NK-92 treated with Interleukin-12 subunit alpha and Interleukin-12 subunit beta, amount 100 ng/mL, for 24 hours (cell line): Measurements from ENCODE around the gene CDC42SE2.
"Not testable (repeated sequence)": the region's sequence is repeated elsewhere in the genome, so short reads cannot be mapped to it uniquely, and the experiment has no call there.

Experiments used
- DNase-seq: peaks from one replicate; lab custom pipeline; 2025; lab: John Stamatoyannopoulos, UW

CDC42SE2 gene

GRCh38 chr5:131277875-131278740 lies 14.3 kb downstream of the CDC42SE2 start:
- no peak for DNase-seq

- not testable (repeated sequence) for DNase-seq
Observed at GRCh38 chr5:131278741-131279124, 14.9 kb downstream of the CDC42SE2 start.

DNA sequence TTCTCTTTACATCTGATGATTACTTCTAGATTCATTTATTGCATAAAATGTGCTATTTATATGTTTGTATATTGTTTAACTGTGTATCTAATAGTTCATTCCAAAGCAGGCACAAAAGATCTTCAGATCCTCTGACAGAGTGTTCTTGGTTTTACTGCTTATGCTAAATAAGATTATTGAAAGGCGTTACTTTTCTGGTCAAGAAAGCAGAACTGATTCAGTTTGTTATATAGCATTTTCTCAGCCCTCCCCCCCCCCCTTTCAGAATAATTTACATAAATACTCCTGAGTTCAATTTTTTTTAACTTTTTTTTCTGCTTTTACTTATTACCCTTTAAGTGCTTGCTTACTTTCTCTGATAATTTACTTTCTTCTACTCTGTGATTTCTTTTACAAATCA lies 15.4 kb downstream of the CDC42SE2 start:
- DNase-seq: no peak

DNA sequence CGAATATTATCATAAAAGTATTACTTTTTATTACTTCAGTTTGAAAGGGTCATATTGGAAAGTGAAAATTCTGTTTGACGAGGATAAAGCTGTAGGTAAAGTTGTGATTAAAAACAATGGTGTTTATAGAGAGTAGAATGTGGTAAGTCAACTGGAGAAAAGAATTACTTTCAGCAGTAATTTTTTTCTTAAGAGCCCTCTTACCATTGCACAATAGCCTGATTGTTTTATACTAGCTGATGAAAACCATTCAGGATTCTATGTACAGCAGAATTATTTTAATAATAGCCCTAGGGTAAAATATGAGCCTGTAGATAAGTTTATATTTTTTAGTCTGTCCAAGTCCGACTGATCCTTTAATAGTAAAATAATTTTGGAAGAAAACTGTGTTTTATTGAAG lies 16.6 kb downstream of the CDC42SE2 start:
- no peak for DNase-seq

DNA sequence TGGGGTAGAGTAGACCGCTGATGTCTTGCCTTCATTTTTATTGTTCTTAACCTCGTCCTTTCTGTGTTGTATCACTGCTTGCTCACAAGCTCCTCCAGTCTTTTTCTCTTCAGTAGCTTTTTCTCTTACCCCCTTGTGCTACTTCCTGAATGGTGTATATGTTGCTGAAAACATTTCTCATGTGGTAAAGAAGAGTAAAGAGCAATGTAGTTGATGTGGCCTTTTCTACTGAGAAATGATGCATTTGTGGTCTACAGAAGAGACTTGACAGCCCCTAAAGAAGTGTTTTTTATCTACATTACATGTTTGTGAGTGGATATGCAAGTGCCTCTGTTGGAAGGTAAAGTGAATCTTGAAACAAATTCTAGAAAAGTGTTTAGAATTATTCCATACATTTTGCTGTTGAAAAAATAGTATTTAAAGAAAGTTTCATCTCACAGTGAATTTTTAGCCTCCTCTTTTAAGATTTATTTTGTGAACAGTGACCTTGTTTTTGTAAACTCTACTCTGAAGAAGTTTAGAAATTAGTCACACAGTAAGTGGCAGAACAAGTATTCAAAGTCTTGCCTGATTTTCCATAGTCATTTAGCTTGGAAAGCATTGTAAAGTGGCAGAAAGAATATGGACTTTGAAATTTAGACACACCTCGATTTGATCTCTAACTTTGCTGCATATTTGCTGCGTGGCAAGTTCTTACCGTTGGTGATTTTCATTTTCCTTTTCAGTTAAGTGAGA lies 17.4 kb downstream of the CDC42SE2 start:
- DNase-seq: no peak

GRCh38 chr5:131281868-131282234 lies 18.0 kb downstream of the CDC42SE2 start:
- DNase-seq: no peak

- DNase-seq: no peak
Observed at GRCh38 chr5:131282235-131282634, 18.4 kb downstream of the CDC42SE2 start.

DNA sequence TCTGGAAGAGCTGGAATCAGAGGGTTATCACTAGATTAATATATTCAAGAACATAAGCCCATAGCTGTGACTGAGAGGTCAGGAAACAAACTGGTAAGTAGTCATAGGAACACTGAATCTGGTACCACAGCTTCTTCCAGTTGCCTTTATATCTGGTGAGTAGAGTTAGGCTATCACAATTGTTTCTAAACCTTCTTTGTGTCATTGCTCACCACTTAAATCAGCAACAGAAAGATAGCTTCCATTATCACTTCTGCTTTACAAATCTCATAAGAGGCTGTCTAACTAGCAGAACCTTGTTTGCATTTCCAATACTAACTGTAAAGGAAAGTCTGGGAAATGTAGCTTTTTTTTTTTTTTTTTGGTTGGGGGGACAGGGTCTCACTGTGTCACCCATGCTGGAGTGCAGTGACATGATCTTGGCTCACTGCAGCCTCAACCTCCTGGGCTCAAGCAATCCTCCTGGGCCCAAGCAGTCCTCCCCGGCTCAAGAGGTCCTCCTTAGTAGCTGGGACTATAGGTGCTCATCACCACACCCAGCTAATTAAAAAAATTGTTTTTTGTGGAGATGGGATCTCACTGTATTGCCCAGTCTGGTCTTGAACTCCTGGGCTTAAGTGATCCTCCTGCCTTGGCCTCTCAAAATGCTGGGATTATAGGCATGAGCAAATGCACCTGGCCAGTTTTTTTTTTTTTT lies 22.0 kb downstream of the CDC42SE2 start:
- DNase-seq: no peak

DNA sequence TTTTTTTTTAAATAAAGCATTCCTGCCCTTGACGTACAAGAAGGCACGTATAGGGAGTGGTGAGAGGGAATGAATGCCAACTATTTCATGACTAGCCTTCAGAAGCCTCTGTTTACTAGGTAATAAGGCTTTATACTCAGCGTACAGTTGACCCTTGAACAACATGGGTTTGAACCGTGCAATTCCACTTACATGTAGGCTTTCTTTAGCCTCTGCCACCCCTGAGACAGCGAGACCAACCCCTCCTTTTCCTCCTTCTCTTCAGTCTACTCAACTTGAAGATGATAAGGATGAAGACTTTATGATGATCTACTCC lies 22.5 kb downstream of the CDC42SE2 start:
- no peak for DNase-seq

DNA sequence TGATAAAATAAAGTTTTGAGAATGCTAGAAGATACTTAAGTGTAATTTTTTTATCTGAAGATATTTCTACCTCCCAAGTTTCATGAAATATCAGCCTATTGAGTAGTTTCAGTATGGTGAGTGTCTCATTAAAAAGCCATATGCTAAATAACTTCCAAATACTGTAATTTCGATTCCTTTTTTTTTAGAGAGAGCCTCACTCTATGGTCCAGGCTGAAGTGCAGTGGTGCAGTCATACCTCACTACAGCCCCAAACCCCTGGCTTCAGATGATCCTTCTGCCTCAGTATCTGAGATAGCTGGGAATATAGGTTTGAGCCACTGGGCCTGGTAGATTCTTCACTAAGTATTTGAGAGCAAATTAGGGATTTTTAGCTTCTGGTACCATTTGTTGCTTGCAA lies 24.5 kb downstream of the CDC42SE2 start:
- no peak for DNase-seq

- DNase-seq: no peak
Observed at GRCh38 chr5:131289738-131290137, 25.9 kb downstream of the CDC42SE2 start.

- DNase-seq: no peak
Observed at GRCh38 chr5:131296213-131296672, 32.4 kb downstream of the CDC42SE2 start.

DNA sequence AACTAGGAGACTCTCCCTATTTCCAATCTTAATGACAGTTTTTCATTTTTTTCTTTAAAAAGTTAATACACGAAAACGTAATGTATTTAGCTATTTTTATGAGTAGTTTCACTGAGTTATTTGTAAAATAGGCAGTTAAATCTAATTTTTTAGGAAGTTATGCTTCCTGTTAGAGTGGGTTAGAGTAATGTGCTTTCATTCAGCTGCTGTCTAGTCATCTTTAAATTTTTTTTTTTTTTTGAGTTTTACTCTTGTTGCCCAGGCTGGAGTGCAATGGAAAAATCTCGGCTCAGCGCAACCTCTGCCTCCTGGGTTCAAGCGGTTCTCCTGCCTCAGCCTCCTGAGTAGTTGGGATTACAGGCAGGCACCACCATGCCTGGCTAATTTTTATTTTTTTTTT lies 34.0 kb downstream of the CDC42SE2 start:
- no peak for DNase-seq

- DNase-seq: no peak
Observed at GRCh38 chr5:131299465-131299864, 35.6 kb downstream of the CDC42SE2 start.

- DNase-seq: no peak
Observed at GRCh38 chr5:131302506-131302905, 38.7 kb downstream of the CDC42SE2 start.

GRCh38 chr5:131303537-131303936 lies 39.7 kb downstream of the CDC42SE2 start:
- DNase-seq: no peak

DNA sequence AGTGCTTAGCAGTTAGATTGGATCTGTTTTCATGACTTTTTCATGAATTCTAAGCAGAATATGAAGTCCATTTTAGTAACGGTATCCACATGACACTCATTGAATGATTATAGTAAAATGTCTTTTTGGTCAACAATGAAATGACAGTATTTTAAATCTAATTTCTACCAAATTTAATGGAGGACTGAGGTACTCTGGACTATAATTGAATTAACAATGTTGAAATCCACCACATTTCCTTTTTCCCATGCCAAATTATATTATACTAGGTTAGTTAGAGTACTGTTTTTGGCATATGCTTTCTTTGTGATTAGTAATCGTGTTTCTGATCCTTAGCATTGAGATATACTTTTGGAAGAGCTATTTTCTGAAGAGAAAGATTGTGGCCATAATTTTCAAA lies 40.6 kb downstream of the CDC42SE2 start:
- no peak for DNase-seq

GRCh38 chr5:131305138-131305689 lies 41.4 kb downstream of the CDC42SE2 start:
- no peak for DNase-seq

GRCh38 chr5:131305906-131306305 lies 42.1 kb downstream of the CDC42SE2 start:
- no peak for DNase-seq

- DNase-seq: not testable (repeated sequence)
Observed at GRCh38 chr5:131312235-131312772, 48.5 kb downstream of the CDC42SE2 start.

DNA sequence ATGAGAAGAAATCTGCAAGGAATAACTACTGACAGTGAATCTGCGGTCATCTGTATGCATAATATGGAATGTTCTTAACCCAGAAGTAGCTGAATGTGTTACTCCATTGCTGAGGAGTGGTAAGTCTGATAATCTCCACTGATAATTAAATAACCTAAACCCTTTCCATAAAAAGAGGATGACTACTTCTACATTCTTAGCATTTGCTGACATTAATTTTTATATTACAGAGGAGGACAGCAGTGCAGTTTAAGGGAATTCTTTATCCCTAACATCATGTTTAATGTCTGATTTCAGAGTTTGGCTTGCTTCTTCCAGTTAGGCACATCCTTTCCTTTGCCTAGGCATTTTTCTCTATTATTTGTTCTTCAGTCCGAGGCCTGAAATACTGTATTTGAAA lies 52.2 kb downstream of the CDC42SE2 start:
- DNase-seq: no peak

DNA sequence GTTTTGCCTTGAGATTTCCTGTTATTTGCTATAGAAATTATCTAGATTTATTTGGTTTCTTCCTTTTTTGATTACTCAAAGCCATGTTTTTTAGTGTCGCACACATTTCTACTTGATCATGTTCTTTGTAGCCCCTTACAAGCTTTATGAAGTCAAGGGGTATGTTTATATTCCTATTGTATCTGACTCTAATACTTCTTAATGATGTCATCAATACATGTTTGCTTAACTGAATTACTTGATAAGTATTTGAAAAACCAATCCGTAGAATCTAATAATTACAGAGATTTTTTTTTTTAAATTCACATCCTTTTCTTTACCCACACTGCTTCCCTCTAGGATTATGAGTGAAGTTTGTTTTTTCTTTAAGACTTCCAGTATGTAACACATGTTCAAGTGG lies 53.0 kb downstream of the CDC42SE2 start:
- DNase-seq: no peak
